HL-60/S4 treated with phorbol 12-myristate 13-acetate at 8.2 ng/mL for 4 days and 3 days (cell line): ENCODE data around the gene LUC7L.
"Not testable (repeated sequence)": the region's sequence is repeated elsewhere in the genome, so short reads cannot be mapped to it uniquely, and the experiment has no call there.

Source experiments
- in situ Hi-C: fragments of 300-500 bp; cut with MboI; formaldehyde crosslinking; loops from 2 replicates; pipeline ENCODE4 v1.15.0; 2022; ENCODE audit warnings: low sequenced_read_pairs

LUC7L gene

GRCh38 chr16:228852-229730 is at the start of gene LUC7L:
Gene LUC7L, minus strand, starts transcription at chr16:229449. Its CDS starts 110 bp downstream, at chr16:229339.
- in situ Hi-C loops, result loop anchor here (10.0 kb wide), 1 partner anchor 126 kb away; the partner anchor contains the start of gene AXIN1

- in situ Hi-C loops, result no loop called here
Observed at GRCh38 chr16:278863-279366, 49.7 kb upstream of the LUC7L start.

- in situ Hi-C loops, result no loop called here
Observed at GRCh38 chr16:276426-277077, 47.3 kb upstream of the LUC7L start.

GRCh38 chr16:275786-276232 is 46.6 kb upstream of the LUC7L start, which contains the start of gene RGS11:
Gene RGS11, minus strand, starts transcription at chr16:275944. Its CDS starts 33 bp downstream, at chr16:275911.
- in situ Hi-C loops, result no loop called here

GRCh38 chr16:275041-275641 is 45.9 kb upstream of the LUC7L start:
- in situ Hi-C loops, result no loop called here

- in situ Hi-C loops, result no loop called here
Observed at GRCh38 chr16:273547-274421, 44.5 kb upstream of the LUC7L start.

GRCh38 chr16:272633-273546 is 43.6 kb upstream of the LUC7L start:
- in situ Hi-C loops, result no loop called here

- in situ Hi-C loops, result no loop called here
Observed at GRCh38 chr16:270381-271255, 41.4 kb upstream of the LUC7L start.

GRCh38 chr16:269061-269796 is 40.0 kb upstream of the LUC7L start:
- in situ Hi-C loops, result no loop called here

GRCh38 chr16:268141-269053 is 39.1 kb upstream of the LUC7L start:
- in situ Hi-C loops, result no loop called here

- in situ Hi-C loops, result not testable (repeated sequence)
Observed at GRCh38 chr16:267562-267961, 38.3 kb upstream of the LUC7L start.

GRCh38 chr16:266258-267164 is 37.3 kb upstream of the LUC7L start:
- in situ Hi-C loops, result no loop called here

GRCh38 chr16:265711-266110 is 36.5 kb upstream of the LUC7L start:
- in situ Hi-C loops, result no loop called here

- in situ Hi-C loops, result no loop called here
Observed at GRCh38 chr16:265002-265529, 35.8 kb upstream of the LUC7L start.

- in situ Hi-C loops, result no loop called here
Observed at GRCh38 chr16:264440-264951, 35.2 kb upstream of the LUC7L start.
